ENCODE results near the gene NFS1.
"Not testable (repeated sequence)": the region's sequence is repeated elsewhere in the genome, so short reads cannot be mapped to it uniquely, and the experiment has no call there.

The NFS1 gene

DNA sequence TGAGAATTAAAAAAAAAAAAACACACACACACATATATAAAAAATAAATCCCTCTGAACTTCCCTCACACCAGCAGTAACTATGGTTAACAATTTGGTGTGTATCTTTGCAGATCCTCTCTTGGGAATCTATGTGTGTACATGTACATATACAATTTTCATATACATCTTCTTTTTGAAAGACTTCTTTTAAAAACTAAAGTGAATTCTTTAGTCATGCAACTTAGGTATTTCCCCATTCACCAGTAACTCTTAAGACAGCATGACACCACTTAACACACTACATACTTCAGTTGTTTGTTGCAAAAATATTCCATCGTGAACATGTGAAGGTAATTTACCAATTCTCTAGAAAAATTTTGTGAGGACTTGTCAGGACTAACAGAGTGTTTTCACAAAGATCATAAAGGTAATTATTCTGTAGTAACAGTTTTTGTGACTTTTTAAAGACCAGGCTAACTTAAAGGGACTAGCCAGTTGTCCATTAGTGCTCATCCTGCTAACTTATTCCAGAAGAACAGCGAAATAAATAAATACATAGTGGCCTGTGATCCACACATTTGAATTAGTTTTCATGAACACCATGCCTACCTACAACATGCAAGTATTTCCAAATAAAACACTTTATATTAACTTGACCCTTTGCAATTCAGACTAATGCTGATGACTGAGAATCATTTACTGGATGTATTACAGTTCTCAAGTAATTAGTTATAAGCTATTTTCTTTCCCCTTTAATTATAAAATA, 30.9 kb upstream of the NFS1 start:
- in situ Hi-C loops (cut with HindIII; ENCODE audit: low sequenced_read_pairs): no loop called here

DNA sequence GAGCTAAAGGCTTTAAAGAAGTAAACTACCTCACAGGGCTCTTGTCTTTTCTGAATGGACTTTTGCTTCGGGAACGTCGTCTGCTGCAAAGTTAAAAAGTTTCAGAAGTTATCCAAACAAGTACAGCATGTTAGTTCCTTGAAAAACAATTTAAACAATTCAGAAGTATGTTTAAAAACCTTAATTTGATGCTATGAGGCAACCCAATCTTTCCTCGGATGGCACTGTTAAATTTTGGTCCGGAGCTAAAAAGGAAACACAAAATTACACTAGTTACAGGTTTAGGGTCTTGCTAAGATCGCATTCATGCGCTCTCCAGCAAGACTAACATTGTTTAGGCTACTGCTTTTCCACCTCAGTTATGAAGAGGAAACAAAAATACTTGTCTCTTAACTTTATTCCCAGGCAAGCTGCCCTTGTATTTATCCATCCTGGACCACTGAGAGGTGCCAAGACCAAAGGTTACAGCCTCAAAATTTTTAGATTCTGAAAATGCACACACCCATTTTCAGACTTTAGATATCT, 30.2 kb upstream of the NFS1 start:
- in situ Hi-C loops (cut with HindIII; ENCODE audit: low sequenced_read_pairs): no loop called here

DNA sequence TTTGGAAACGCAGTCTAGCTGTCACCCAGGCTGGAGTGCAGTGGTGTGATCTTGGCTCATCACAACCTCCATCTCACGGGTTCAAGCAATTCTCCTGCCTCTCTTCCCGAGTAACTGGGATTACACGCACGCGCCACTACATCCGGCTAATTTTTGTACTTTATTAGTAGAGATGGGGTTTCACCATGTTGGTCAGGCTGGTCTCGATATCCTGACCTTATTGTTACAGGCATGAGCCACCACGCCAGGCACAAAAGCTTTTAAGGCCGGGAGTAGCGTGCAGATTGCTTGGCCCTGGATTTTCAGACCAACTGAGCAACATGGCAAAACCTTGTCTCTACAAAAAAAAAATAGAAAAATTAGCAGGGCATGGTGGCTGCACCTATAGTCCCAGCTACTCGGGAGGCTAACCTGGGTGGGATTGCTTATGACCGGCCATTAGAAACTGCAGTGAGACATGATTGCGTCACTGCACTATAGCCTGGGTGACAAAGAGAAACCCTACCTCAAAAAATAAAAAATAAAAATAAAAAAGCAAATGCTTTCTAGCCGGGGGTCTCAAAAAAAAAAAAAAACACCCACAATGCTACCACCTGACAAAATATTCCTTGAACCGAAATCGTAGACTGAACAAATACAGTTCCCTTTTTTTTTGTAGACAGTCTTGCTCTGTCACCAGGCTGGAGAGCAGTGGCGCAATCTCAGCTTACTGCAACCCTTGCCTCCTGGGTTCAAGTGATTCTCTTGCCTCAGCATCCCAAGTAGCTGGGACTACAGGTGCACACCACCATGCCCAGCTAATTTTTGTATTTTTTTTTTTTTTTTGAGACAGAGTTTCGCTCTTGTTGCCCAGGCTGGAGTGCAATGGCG, 27.9 kb upstream of the NFS1 start:
- in situ Hi-C loops (cut with HindIII; ENCODE audit: low sequenced_read_pairs): no loop called here

DNA sequence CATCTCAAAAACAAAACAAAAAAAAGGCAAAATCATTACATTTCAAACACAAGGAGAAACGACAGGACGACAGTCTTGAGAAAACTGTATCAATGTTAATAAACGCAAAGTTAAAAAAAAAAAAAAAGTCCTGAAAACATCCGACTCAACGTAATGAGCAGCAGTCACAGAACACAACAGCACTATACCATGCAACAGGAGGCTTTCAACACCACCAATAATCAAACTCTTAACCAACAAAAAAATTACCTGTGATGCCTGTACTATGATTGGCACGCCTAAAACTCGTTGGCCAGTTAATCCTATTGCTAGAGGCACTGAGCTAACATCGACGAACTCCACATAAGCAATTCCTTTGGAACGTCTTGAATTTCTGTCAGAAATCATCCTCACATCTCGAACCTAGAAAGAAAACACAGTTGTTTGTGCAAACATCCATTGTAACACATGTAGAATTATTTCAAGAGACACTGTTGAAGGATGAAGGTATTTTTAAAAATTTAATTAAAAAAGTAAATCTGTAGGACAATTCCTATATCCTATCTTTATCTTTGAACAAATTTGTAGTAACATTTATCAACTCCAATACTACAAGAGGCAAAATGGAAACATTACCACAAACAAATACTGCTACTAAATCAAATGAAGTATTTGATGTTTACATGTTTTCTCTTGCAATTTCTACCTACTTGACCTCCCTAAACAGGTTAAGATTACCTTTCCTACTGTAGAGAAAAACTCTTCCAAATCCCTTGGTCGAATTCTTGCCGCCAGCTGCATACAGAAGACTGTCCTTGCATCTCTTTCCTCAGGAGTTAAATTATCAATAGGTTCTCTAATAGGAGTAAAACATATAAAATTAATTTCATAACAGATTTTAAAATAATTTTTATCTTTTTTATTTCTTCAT, 25.4 kb upstream of the NFS1 start:
- in situ Hi-C loops (cut with HindIII; ENCODE audit: low sequenced_read_pairs): no loop called here

DNA sequence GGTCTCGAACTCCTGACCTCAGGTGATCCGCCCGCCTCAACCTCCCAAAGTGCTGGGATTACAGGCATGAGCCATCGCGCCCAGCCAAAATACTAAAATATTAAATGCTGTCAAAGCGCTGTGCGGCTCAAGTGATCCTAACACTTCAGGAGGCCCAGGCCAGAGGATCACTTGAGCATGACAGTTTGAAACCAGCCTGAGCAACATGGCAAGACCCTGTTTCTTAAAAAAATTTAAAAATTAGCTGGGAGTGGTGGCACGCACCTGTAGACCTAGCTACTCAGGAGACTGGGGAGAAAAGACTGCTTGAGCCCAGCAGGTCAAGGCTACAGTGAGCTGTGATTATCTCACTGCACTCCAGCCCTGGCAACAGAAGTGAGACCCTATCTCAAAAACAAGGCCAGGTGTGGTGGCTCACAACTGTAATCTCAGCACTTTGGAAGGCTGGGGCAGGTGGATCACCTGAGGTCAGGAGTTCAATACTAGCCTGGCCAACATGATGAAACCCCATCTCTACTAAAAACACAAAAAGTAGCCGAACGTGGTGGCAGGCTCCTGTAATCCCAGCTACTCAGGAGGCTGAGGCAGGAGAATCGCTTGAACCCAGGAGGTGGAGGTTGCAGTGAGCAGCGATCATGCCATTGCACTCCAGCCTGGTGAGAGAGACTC, 24.6 kb upstream of the NFS1 start:
- in situ Hi-C loops (cut with HindIII; ENCODE audit: low sequenced_read_pairs): not testable (repeated sequence)

DNA sequence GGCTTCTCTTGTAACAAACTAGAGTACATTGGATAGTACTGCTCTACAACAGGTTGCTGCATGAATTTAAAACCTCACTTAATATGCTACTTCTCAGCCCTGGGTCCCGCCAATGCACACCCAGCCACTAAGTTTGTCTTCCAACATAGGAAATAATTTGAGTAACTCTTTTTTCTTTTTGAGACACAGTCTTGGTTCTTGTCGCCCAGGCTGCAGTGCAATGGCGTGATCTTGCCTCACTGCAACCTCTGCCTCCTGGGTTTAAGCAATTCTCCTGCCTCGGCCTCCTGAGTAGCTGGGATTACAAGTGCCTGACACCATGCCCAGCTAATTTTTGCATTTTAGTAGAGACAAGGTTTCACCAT, 24.1 kb upstream of the NFS1 start:
- in situ Hi-C loops (cut with HindIII; ENCODE audit: low sequenced_read_pairs): not testable (repeated sequence)

DNA sequence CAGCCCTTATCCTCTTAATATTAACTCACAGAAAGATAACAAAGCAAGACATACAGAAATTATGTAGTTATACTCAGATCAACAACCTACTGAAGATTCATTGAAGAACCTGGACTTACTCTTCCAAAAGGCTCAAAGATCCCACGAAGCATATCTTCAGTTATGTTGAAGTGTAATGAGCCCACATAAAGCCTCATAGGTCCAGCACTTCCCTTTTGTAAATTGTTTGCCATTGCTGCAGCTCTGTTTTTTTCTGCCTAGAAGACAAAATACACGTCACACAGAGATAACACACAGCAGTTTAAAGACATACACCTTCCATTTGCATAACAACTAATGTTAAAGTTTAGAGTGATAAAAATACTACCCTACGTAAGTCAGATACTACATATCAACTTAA, 22.5 kb upstream of the NFS1 start:
- in situ Hi-C loops (cut with HindIII; ENCODE audit: low sequenced_read_pairs): no loop called here

DNA sequence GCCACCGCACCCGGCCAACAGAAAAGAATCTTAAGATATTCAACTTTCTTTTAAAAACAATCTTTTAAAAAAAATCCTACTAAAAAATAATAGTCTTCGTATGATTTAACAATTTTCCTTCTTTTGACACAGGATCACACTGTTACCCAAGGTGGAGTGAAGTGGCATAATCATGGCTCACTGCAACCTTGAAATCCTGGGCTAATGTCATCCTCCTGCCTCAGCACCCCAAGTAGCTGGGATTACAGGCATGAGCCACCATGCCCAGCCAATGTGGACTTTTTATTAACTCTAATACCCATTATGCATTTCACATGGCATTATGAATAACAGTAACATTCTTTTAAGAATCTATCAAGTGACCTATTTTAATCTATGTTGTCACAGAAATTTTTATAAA, 22.1 kb upstream of the NFS1 start:
- in situ Hi-C loops (cut with HindIII; ENCODE audit: low sequenced_read_pairs): no loop called here

DNA sequence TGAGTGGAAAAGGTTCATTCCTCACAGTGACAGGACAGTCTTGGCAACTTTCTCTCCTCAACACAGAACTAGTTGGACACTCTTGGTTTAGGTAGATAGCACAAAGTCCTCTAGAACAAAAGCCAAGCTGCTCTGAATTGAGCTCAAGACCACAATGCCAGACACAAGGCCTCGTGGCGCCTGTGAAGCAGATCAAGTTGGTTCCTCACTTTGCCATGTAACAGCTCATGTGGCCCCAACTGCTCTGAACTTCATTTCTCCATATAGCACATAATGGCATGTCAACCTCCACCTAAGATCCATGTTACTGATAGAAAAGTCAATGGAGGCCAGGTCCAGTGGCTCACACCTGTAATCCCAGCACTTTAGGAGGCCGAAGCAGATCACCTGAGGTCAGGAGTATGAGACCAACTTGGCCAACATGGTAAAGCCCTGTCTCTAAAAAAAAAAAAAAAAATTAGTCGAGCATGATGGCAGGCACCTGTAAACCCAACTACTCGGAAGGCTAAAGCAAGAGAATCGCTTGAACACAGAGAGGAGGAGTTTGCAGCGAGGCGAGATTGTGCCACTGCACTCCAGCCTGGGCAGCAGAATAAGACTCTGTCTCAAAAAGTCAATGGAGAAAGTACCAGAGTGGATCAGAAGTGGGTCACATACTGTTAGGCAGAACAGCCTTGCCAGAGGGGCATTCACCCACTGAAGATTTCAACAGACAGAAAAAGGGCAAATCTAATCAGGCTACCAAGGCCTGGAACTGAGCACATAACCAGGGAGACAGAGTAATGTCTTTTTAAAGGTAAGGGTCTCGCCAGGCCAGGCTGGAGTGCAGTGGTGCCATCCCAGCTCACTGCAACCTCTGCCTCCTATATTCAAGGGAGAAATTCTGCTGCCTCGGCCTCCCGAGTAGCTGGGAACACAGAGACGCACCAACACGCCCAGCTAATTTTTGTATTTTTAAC, 21.3 kb upstream of the NFS1 start:
- in situ Hi-C loops (cut with HindIII; ENCODE audit: low sequenced_read_pairs): no loop called here

DNA sequence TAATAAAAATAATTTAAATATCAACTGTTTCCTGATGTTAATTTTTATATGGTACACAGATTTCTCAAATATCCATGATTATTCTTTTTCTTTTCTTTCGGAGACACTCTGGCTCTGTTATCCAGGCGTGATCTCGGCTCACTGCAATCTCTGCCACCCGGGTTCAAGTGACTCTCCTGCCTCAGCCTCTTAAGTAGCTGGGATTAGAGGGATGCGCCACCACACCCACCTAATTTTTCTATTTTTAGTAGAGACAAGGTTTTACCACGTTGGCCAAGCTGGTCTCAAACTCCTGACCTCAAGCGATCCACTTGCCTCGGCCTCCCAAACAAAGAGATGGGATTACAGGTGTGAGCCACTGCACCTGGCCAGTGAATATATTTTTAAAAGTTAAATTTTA, 20.6 kb upstream of the NFS1 start:
- in situ Hi-C loops (cut with HindIII; ENCODE audit: low sequenced_read_pairs): no loop called here

DNA sequence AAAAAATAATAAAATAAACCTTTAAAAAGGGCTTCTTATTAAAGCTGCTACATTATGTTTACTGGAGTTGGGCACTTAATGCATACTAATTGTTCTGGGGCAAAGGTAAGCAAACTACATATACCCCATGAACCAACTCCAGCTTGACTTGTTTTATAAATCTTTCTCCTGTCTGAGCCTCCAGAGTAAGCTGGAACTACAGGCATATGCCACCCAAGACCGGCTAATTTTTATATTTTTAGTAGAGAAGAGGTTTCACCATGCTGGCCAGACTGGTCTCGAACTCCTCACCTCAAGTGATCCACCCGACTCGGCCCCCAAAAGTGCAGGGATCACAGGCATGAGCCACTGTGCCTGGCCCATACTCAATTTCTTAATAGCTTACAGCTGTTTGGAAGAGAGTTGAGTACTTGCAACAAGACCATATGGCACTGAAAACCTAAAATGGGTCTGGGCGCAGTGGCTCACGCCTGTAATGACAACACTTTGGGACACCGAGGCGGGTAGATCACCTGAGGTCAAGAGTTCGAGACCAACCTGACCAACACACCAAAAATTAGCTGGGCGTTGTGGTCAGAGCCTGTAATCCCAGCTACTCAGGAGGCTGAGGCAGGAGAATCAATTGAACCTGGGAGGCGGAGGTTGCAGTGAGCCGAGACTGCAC, 20.0 kb upstream of the NFS1 start:
- in situ Hi-C loops (cut with HindIII; ENCODE audit: low sequenced_read_pairs): no loop called here

DNA sequence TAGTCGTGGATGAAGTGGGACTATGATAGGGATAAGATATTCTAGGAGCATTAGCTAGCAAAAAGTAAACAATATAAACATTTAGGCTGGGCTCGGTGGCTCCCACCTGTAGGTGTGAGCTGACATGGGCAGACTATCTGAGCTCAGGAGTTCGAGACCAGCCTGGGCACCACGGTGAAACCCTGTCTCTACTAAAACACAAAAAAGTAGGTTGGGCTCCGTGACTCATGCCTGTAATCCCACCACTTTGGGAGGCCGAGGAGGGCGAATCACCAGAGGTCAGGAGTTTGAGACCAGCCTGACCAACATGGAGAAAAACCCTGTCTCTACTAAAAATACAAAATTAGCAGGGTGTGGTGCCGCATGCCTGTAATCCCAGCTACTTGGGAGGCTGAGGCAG, 19.2 kb upstream of the NFS1 start:
- in situ Hi-C loops (cut with HindIII; ENCODE audit: low sequenced_read_pairs): not testable (repeated sequence)

DNA sequence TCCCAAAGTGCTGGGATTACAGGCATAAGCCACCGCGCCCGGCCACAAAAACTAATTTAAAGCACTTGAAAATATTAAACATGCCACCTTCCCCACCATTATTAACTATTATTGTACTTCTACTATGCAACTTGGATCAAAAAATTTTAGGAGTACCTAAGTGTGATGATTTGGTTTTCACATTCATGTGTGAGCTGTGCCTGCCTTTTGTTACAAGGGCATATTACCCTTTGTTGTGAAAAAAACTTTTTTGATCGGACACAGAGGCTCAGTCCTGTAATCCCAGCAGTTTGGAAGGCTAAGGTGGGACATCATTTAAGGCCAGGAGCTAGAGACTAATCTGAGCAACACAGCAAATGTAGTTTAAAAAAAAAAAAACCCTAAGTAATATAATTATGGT, 17.2 kb upstream of the NFS1 start:
- in situ Hi-C loops (cut with HindIII; ENCODE audit: low sequenced_read_pairs): no loop called here

DNA sequence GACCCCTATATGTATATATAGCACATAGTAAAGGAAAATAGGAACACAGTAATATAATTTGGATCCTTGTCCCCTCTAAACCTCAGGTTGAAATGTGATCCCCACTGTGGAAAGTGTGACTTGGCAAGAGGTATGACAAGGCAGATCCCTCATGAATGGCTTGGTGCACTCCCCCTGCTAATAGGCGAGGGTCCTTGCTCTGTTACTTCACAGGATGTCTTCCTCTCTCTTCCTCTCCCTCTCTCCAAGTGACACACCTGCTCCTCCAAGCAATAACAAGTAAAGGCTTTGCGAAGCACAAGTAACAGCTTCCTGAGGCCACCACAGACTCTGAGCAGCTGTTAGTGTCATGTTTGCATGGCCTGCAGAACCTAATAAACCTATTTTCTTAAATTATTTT, 16.5 kb upstream of the NFS1 start:
- in situ Hi-C loops (cut with HindIII; ENCODE audit: low sequenced_read_pairs): no loop called here

DNA sequence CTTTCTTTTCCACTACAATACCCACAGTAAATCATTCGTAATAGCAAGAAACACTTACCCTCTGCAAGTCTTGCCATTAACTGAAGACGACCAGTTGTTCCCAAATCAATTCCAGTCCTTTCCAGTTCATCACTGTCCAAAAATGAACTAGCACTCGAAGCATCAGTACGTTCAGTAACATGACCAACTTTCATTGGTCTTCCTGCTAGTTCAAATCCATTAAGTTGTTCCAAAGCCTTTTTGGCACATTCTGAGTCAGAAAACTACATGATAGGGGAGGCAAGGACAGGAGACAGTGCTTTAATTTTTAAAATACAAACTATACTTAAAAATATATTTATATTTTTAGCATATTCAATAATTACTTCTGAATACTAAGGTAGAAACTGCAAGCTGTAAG, 15.0 kb upstream of the NFS1 start:
- in situ Hi-C loops (cut with HindIII; ENCODE audit: low sequenced_read_pairs): no loop called here

DNA sequence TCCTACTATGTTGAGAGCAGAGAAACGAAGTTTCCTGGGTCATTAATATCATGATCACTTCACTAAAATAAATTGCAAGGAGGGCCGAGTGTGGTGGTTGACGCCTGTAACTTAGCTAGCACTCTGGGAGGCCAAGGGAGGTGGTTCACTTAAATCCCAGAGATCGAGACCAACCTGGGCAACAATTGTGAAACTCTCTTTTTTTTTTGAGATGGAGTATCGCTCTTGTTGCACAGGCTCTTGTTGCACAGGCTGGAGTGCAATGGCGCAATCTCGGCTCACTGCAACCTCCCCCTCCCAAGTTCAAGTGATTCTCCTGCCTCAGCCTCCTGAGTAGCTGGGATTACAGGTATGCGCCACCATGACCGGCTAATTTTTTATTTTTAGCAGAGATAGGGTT, 14.0 kb upstream of the NFS1 start:
- in situ Hi-C loops (cut with HindIII; ENCODE audit: low sequenced_read_pairs): not testable (repeated sequence)

DNA sequence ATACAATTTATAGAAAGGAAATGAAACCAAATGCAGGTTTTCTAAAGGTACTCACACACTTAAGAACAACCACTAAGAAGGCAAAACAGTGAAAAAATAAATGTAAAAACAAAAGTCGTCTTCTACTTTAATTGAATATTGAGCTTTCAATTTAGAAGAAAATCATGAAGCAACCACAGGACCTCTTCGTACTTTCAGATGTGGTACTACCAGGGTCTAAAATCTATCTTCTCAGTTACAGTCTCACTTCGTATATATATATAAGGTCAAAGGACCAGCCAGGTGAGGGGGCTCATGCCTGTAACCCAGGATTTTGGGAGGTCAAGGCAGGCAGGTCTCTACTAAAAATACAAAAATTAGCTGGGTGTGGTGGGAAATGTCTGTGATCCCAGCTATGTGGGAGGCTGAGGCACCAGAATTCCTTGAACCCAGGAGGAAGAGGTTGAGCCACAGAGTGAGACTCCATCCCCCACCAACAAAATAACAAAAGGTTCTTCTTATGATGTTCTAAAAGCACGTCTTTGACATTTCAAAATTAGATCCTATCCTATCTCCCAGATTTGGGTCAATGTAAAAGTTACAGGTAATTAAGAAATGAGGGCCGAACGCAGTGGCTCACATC, 12.5 kb upstream of the NFS1 start:
- in situ Hi-C loops (cut with HindIII; ENCODE audit: low sequenced_read_pairs): no loop called here

DNA sequence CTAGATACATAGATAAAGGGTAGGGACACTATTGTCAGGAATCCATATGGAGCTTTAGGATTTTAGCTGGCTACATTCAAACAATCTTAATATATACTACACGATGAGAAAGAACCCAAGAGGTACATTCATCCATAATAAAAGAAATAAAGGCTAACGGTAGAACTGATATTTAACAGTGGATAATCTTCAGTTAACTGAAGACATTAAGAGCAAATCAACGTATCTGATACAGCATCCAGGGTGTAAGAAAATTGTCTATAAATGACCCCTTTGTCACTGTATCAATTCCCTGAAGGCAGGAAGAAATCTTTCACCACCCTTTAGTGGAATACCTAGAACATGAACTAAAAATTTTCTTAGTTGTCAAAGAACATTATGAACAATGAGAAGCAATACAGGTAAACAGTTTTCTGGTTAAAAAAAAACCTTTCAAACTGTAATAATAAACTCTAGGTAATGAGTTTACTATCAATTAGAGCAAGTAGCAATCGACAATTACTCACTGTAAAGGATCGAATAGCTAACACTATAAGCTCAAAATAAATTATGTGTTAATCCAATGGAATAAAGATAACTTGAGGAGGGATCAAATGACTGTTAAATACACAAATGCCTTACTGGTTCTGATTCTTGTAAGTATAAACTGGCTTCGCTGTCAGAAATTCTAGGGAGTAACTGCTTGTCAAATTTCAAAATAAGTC, 11.9 kb upstream of the NFS1 start:
- in situ Hi-C loops (cut with HindIII; ENCODE audit: low sequenced_read_pairs): no loop called here

Measured in DLD1 (cell line).